Activated naive CD4-positive, alpha-beta T cell treated with anti-CD3 and anti-CD28 coated beads, Interleukin-2, amount 50 U/mL, for 24 hours (primary cell): Measurements from ENCODE around the gene SLC23A2.
A peak's percentile ranks its signal among the peaks of the same experiment; 100 is the strongest.

Source experiments
- H3K27ac Mint-ChIP-seq: one replicate; pipeline ENCODE4 v1.8.0; 2021; ENCODE audit warnings: mild to moderate bottlenecking, mixed read lengths
- H3K27me3 Mint-ChIP-seq: one replicate; pipeline ENCODE4 v1.8.0; 2021; ENCODE audit warnings: mixed read lengths
- H3K36me3 Mint-ChIP-seq: one replicate; pipeline ENCODE4 v1.8.0; 2021; ENCODE audit warnings: mixed read lengths
- H3K4me1 Mint-ChIP-seq: one replicate; pipeline ENCODE4 v1.8.0; 2021; ENCODE audit warnings: mixed read lengths
- H3K4me3 Mint-ChIP-seq: one replicate; pipeline ENCODE4 v1.8.0; 2021; ENCODE audit warnings: mild to moderate bottlenecking, mixed read lengths
- H3K9me3 Mint-ChIP-seq: one replicate; pipeline ENCODE4 v1.8.0; 2021; ENCODE audit warnings: mixed read lengths

Gene SLC23A2

GRCh38 chr20:4810426-4811019 is 190.8 kb downstream of the SLC23A2 start:
- Mint-ChIP-seq H3K36me3 (peaks cover 3% of the 10 kb centered on the region), H3K4me1 (peaks cover 95% of the 10 kb centered on the region)

GRCh38 chr20:4809707-4810106 is 191.6 kb downstream of the SLC23A2 start:
- Mint-ChIP-seq H3K4me1 (peaks cover 95% of the 10 kb centered on the region), H3K4me3 (no peak overlapping the region), H3K27ac (peak overlapping the region; percentile 17), H3K27me3 (no peaks in the 10 kb centered on the region), H3K36me3 (peaks cover 5% of the 10 kb centered on the region), H3K9me3 (no peaks in the 10 kb centered on the region)

More at GRCh38 chr20:4810426-4811019, 190.8 kb downstream of the SLC23A2 start:
- Mint-ChIP-seq H3K9me3 (no peaks in the 10 kb centered on the region), H3K4me3 (peak overlapping the region; percentile 23), H3K27me3 (no peaks in the 10 kb centered on the region), H3K27ac (peak overlapping the region; percentile 49)

- Mint-ChIP-seq H3K36me3 (peaks cover 5% of the 10 kb centered on the region), H3K9me3 (no peaks in the 10 kb centered on the region), H3K27me3 (no peaks in the 10 kb centered on the region), H3K4me3 (no peak overlapping the region), H3K27ac (no peak overlapping the region), H3K4me1 (peaks cover 89% of the 10 kb centered on the region)
Measured at GRCh38 chr20:4808872-4809271, 192.4 kb downstream of the SLC23A2 start.

DNA sequence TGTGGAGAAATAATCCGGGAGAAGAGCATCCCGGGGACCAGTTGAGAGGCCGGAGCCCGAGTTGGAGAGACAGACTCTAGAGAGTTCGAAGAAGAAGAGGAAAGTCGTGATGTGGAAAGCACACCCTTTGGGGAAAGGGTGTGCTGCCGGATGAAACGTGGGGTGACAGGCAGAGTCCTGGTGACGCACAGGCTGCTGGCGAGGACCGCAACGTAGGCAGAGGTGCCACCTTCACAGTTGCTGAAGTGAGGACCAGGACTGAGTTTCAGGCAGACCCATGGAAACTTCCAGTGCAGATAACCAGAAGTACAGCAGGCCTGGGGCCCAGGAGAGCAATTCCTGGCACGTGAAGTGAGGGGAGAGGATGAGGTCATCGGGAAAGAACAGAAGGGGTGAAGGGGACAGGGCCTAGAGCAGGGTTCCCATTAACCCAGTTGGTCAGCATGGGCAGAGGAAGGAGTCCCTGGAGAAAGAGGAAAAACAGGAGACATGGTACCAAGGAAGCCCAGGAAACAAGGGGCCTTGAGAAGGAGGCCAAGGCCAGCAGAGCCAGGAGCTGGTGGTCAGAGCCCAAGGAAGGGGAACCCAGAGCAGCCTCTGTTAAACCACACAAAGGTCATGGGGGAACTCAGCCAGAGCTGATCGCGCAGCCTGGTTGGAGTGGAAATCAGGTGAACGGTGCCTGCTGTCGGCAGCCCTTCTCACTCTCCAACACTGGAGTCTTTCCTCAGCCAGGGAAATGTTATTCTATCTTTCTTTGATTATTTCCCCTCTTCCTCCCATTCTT is 195.5 kb downstream of the SLC23A2 start:
- peaks cover 12% of the 10 kb centered on the region for H3K36me3 Mint-ChIP-seq

GRCh38 chr20:4802527-4802926 is 198.8 kb downstream of the SLC23A2 start:
- Mint-ChIP-seq H3K27ac (peak overlapping the region; percentile 21), H3K27me3 (no peaks in the 10 kb centered on the region), H3K9me3 (no peaks in the 10 kb centered on the region), H3K4me3 (no peak overlapping the region), H3K4me1 (peaks cover 26% of the 10 kb centered on the region), H3K36me3 (peaks cover 23% of the 10 kb centered on the region)

More for the DNA sequence above, 195.5 kb downstream of the SLC23A2 start:
- Mint-ChIP-seq H3K4me1 (peaks cover 59% of the 10 kb centered on the region), H3K9me3 (no peaks in the 10 kb centered on the region), H3K27ac (peak overlapping the region; percentile 73), H3K27me3 (no peaks in the 10 kb centered on the region), H3K4me3 (no peak overlapping the region)
